ENCODE measurements around the gene LCK. TPM values are rescaled to one million over a fixed set of nuclear protein-coding genes. Genes with fewer than 3 reads are reported as not detected.
A peak's percentile ranks its signal among the peaks of the same experiment; 100 is the strongest.

Gene LCK
- total and polyA plus RNA-seq, 8 donors, result 0.95 to 8.8 (median 1.7) TPM

GRCh38 chr1:32246888-32247273, 4.2 kb upstream of the LCK start, which contains the start of gene FAM167B:
Gene FAM167B, plus strand, starts transcription at chr1:32247222. Its CDS starts 200 bp downstream, at chr1:32247422.
- peak within 1 kb of the TSS in 1 of 2 donors; percentile 28 for H3K4me3 ChIP-seq
- peaks cover 12 to 60% of the 10 kb centered on the region in 2 donors for H3K4me1 ChIP-seq
- ATAC-seq (peak; percentile 16), DNase-seq (peak in 1 of 4 donors; percentile 36)
- peak within 1 kb of the TSS; percentile 59 to 75 for H3K27ac ChIP-seq
- H3K9me3 ChIP-seq, result no peaks in the 10 kb centered on the region
- no peaks in the 10 kb centered on the region for H3K27me3 ChIP-seq
- intact Hi-C loops (cut with DNase I), result no loop called here
- TF ChIP-seq, protein P1, sequence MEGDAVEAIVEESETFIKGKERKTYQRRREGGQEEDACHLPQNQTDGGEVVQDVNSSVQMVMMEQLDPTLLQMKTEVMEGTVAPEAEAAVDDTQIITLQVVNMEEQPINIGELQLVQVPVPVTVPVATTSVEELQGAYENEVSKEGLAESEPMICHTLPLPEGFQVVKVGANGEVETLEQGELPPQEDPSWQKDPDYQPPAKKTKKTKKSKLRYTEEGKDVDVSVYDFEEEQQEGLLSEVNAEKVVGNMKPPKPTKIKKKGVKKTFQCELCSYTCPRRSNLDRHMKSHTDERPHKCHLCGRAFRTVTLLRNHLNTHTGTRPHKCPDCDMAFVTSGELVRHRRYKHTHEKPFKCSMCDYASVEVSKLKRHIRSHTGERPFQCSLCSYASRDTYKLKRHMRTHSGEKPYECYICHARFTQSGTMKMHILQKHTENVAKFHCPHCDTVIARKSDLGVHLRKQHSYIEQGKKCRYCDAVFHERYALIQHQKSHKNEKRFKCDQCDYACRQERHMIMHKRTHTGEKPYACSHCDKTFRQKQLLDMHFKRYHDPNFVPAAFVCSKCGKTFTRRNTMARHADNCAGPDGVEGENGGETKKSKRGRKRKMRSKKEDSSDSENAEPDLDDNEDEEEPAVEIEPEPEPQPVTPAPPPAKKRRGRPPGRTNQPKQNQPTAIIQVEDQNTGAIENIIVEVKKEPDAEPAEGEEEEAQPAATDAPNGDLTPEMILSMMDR (IDR thresholded peaks at IDR 0.05), result no peak
- H3K36me3 ChIP-seq, result no peaks in the 10 kb centered on the region

DNA sequence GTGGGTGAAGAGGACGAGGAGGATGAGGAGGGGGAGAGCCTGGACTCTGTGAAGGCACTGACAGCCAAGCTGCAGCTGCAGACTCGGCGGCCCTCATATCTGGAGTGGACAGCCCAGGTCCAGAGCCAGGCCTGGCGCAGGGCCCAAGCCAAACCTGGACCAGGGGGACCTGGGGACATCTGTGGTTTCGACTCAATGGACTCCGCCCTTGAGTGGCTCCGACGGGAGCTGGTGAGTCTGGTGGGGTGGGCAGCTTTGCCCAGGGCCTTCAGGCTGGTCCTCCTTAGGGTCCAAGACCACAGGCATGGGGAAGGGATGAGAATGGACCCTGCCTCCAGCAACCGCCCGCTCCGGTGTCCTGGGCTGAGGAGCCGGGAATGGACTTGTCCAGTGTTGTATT, 3.6 kb upstream of the LCK start:
- Histone ChIP-seq H3K36me3 (no peaks in the 10 kb centered on the region), H3K4me3 (peak overlapping the region in 1 of 2 donors; percentile 28), H3K27me3 (no peaks in the 10 kb centered on the region), H3K4me1 (peaks cover 10 to 64% of the 10 kb centered on the region in 2 donors), H3K27ac (peak overlapping the region; percentile 59 to 75), H3K9me3 (no peaks in the 10 kb centered on the region)
- no peak for DNase-seq
- intact Hi-C loops (cut with DNase I), result no loop called here
- ATAC-seq, result no peak
- TF ChIP-seq, protein P1 (IDR thresholded peaks at IDR 0.05), result no peak

- Histone ChIP-seq H3K4me3 (peak overlapping the region in 1 of 2 donors; percentile 28), H3K27ac (peak overlapping the region; percentile 59 to 75), H3K36me3 (no peaks in the 10 kb centered on the region), H3K27me3 (no peaks in the 10 kb centered on the region), H3K4me1 (peaks cover 7 to 64% of the 10 kb centered on the region in 2 donors), H3K9me3 (no peaks in the 10 kb centered on the region)
- TF ChIP-seq, protein P1 (IDR thresholded peaks at IDR 0.05), result peak; percentile 78 to 94
- DNase-seq, result peak in 3 of 4 donors; percentile 68 to 97 (median 86)
- peak; percentile 92 for ATAC-seq
- intact Hi-C loops (cut with DNase I), result no loop called here
These were observed 2.8 kb upstream of the LCK start for GRCh38 chr1:32247983-32248889.

- Histone ChIP-seq H3K36me3 (no peaks in the 10 kb centered on the region), H3K9me3 (no peaks in the 10 kb centered on the region), H3K27me3 (no peaks in the 10 kb centered on the region), H3K27ac (peak overlapping the region; percentile 73 to 75), H3K4me3 (no peak overlapping the region), H3K4me1 (peaks cover 7 to 64% of the 10 kb centered on the region in 2 donors)
- TF ChIP-seq, protein P1 (IDR thresholded peaks at IDR 0.05), result no peak
- DNase-seq (peak in 2 of 4 donors; percentile 53 to 58), ATAC-seq (peak; percentile 37)
- intact Hi-C loops (cut with DNase I), result no loop called here
These were observed 1.1 kb upstream of the LCK start for GRCh38 chr1:32249831-32250525.

Measured in left lung (tissue), 10 donors.